Heart left ventricle (tissue), 16 donors: Measurements from ENCODE around the gene EXOC2. TPM values are rescaled to one million over a fixed set of nuclear protein-coding genes. Genes with fewer than 3 reads are reported as not detected.

ENCODE experiments used
- ATAC-seq, 4 donors: fragments of 200-7000 bp; cut with Tn5 transposase; one replicate each; pipeline ENCODE4 v1.9.1; 2020 to 2022; ENCODE audit warnings: moderate library complexity in 4 of 4, mild to moderate bottlenecking in 3 of 4, moderate number of reproducible peaks in 1 of 4
- DNase-seq, 5 donors: peaks; one replicate each; pipeline ENCODE4 v3.0.0-alpha.2; 2020
- H3K27ac ChIP-seq, 12 donors: fragments of 200-600 bp; sonication (generic) in 4 of 12; one replicate each; pipeline versions ENCODE4 v1.5.0 to v1.8.0; 2016 to 2022; ENCODE audit warnings: mild to moderate bottlenecking in 2 of 12
- H3K27me3 ChIP-seq, 9 donors: fragments of 200-600 bp; sonication (generic) in 2 of 9; one replicate each; pipeline versions ENCODE4 v1.5.1 to v1.8.0; 2016 to 2022; ENCODE audit warnings: mild to moderate bottlenecking in 3 of 9
- H3K36me3 ChIP-seq, 9 donors: fragments of 200-600 bp; sonication (generic) in 2 of 9; one replicate each; pipeline versions ENCODE4 v1.5.0 to v1.8.0; 2018 to 2022; ENCODE audit warnings: mild to moderate bottlenecking in 2 of 9
- H3K4me1 ChIP-seq, 12 donors: fragments of 200-600 bp; sonication (generic) in 4 of 12; one replicate each; pipeline versions ENCODE4 v1.5.0 to v1.8.0; 2016 to 2022; ENCODE audit warnings: mild to moderate bottlenecking in 3 of 12
- H3K4me3 ChIP-seq, 12 donors: fragments of 200-600 bp; sonication (generic) in 4 of 12; one replicate each; pipeline versions ENCODE4 v1.5.0 to v1.8.0; 2017 to 2022; ENCODE audit warnings: mild to moderate bottlenecking in 9 of 12, moderate library complexity in 4 of 12
- H3K9me3 ChIP-seq, 12 donors: fragments of 200-600 bp; sonication (generic) in 4 of 12; one replicate each; pipeline versions ENCODE4 v1.5.0 to v1.8.0; 2016 to 2022; ENCODE audit warnings: mild to moderate bottlenecking in 1 of 12
- POLR2A ChIP-seq, 2 donors: fragments of 450-650 bp; IDR thresholded peaks; one replicate each; pipeline ENCODE4 v1.6.1; 2017; ENCODE audit warnings: antibody characterized with exemption in 2 of 2, mild to moderate bottlenecking in 2 of 2, moderate library complexity in 2 of 2
- WGBS, 4 donors: extraction: QIAGEN DNeasy Blood & Tissue Kit in 2 of 4; methylation state at CpG; one replicate each; pipeline versions ENCODE4 v1.1.5 to v1.1.7; 2013 to 2018; 5-methylcytosine and 5-hydroxymethylcytosine counted together
- intact Hi-C, 10 donors: fragments of 100-400 bp; cut with DNase I; formaldehyde crosslinking; loops; one replicate each; pipeline versions ENCODE4 v1.11.1 to v1.14.2; 2022
- polyA plus RNA-seq, 2 donors: library from polyadenylated mRNA; stranded (reverse); fragments of 200-250 nt; gene quantifications; one replicate each; pipeline ENCODE4 v1.2.3, GENCODE V29; 2013
- total RNA-seq, 9 donors: library from RNA; depleted of rRNA in 2 of 9; stranded (reverse); fragments of >200 nt in 2 of 9; fragmentation: NEBNext Ultra II Directional in 3 of 9; extraction: Animal tissue kit (Norgen Biotek cat#: 25700) in 3 of 9; gene quantifications; one replicate each; pipeline versions ENCODE4 v1.1.0 to v1.2.4, GENCODE V29; 2016 to 2023
- TF ChIP-seq, protein P1 (sequence below), 12 donors: fragments of 200-600 bp; sonication (generic) in 4 of 12; IDR thresholded peaks; one replicate each; pipeline versions ENCODE4 v1.5.0 to v1.8.0; 2018 to 2022; ENCODE audit warnings: antibody characterized with exemption in 12 of 12, mild to moderate bottlenecking in 5 of 12
- donor health status: ischemic (EF 13 %, LVEDD 7.1; RV severe dilation, severe dysfunction).
- donor health status: healthy with polysubstance abuse.
- donor health status: DM: no; HTN: yes; CAD: no.
- donor health status: DM: no; HTN: no; CAD: no.
- donor health status: ischemic (EF 25% LVEDD 6.9; RV normal size, moderate dysfunction).
- donor health status: ischemic (EF 25% LVEDD 5.7; RV mildly dilated, moderate dysfunction).
- donor health status: healthy.
- donor health status: DM: yes; HTN: yes; CAD: no.
- donor health status: ischemic (EF 35%, LVEDD 5.7; RV mildly dilated, moderate dysfunction).
- donor health status: nonischemic (EF 11% LVEDD 7.7; RV severe dilation, severe dysfunction).
- donor health status: DM: yes; HTN: yes; CAD: no.
- donor health status: PGD.
- donor health status: ischemic (EF 29% LVEDD 5.4; RV normal size, mild dysfunction).
- donor health status: nonischemic (EF 23%, LVEDD 6.1; RV moderate dilation, normal function).

Gene EXOC2
- total and polyA plus RNA-seq, 11 donors, result 4.4 to 23.0 (median 12.5) TPM

DNA sequence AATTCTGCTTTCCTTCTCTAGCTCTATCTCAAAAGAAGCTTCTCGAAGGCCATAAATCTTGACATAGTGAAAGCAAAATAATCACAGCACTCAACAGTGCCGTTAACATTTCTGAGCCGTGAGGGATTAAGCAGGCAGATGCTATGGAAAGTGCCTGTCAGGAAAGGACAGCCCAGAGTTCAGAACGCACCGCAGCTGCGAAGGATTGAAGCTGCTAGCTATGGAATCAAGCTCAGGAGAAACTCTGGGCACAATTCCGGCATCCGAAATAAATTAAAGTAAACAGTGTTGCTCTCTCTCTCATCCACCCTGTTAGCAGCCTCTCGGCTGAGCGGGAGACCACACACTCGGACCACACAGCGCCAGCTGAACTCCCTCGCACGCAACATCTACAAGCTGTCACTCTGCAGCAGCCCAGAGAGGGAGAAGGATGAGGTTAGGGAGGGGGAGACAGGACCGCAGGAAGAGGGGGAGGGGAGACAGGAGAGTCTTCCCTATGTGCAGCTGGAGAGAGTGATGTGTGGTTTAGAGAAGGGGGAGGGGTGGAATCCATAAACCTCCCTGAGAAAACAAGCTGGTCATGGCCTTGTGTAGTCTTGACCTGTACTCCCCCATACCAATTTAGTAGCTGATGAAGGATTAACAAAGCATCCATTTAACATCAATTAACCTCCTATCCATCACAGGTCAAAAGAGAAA lies 9.0 kb downstream of the EXOC2 start:
- Histone ChIP-seq H3K4me1 (peaks cover 0 to 31% (median 6%) of the 10 kb centered on the region in 12 donors), H3K4me3 (peak overlapping the region in 8 of 12 donors; percentile 1 to 38 (median 28))
- peak; percentile 51 to 69 (median 61) for ATAC-seq

DNA sequence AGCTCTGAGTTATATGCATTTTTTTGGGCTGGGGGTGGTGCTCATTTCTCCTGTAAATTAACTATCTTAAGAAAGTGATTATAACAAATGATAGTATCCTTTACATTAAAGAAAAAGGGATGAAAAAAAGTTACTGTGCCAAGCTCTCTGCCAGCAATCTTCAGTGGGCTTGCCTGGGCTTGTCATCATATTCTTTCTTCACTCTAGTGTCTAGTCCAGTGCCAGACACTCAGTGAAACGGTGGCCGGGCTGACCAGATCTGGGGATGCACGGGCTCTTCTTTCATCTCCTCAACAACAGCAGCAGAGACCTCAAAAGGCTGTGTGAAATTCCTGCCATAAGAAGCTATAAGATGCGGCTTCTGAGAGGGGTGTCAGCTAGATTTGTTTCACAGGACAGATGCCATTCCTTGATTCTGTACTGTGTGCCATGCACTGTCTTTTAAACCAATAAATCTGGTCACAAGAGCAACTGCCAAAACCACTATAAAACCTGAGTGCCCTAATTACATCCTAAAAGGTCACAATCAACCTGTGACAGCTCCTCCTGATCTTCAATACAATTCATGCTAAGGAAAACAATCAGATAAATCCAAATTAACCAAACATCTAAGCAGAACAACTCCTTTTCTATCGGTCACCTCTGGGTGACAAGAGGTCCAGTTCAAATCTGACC lies 12.1 kb downstream of the EXOC2 start:
- Histone ChIP-seq H3K4me1 (peaks cover 0 to 35% (median 8%) of the 10 kb centered on the region in 12 donors), H3K27ac (no peak overlapping the region), H3K4me3 (no peak overlapping the region), H3K27me3 (no peaks in the 10 kb centered on the region), H3K36me3 (no peaks in the 10 kb centered on the region), H3K9me3 (no peaks in the 10 kb centered on the region)
- DNase-seq, result no peak
- intact Hi-C loops, result loop anchor here in 1 of 10 donors (10.0 kb wide), 1 partner anchor 86 kb away; no protein-coding TSS in a partner anchor
- no peak for ATAC-seq
- WGBS, 4 donors, result 87 to 91% (median 90%) methylated on average over 5 of the region's 5 CpGs
- no peak for TF ChIP-seq POLR2A (IDR thresholded peaks at IDR 0.05)

More for the DNA sequence above, 9.0 kb downstream of the EXOC2 start:
- H3K9me3 ChIP-seq, result no peaks in the 10 kb centered on the region
- peaks cover 0 to 11% (median 0%) of the 10 kb centered on the region in 9 donors for H3K36me3 ChIP-seq
- TF ChIP-seq, protein P1, sequence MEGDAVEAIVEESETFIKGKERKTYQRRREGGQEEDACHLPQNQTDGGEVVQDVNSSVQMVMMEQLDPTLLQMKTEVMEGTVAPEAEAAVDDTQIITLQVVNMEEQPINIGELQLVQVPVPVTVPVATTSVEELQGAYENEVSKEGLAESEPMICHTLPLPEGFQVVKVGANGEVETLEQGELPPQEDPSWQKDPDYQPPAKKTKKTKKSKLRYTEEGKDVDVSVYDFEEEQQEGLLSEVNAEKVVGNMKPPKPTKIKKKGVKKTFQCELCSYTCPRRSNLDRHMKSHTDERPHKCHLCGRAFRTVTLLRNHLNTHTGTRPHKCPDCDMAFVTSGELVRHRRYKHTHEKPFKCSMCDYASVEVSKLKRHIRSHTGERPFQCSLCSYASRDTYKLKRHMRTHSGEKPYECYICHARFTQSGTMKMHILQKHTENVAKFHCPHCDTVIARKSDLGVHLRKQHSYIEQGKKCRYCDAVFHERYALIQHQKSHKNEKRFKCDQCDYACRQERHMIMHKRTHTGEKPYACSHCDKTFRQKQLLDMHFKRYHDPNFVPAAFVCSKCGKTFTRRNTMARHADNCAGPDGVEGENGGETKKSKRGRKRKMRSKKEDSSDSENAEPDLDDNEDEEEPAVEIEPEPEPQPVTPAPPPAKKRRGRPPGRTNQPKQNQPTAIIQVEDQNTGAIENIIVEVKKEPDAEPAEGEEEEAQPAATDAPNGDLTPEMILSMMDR (IDR thresholded peaks at IDR 0.05), result no peak
- no peak for TF ChIP-seq POLR2A (IDR thresholded peaks at IDR 0.05)
- intact Hi-C loops, result loop anchor here in 1 of 10 donors (10.0 kb wide), 1 partner anchor 89 kb away; no protein-coding TSS in a partner anchor
- peak overlapping the region in 3 of 12 donors; percentile 3 to 45 (median 15) for H3K27ac ChIP-seq
- DNase-seq, result no peak
- no peaks in the 10 kb centered on the region for H3K27me3 ChIP-seq
- WGBS, 4 donors, result 18 to 35% (median 26%) methylated on average over 15 of the region's 15 CpGs

DNA sequence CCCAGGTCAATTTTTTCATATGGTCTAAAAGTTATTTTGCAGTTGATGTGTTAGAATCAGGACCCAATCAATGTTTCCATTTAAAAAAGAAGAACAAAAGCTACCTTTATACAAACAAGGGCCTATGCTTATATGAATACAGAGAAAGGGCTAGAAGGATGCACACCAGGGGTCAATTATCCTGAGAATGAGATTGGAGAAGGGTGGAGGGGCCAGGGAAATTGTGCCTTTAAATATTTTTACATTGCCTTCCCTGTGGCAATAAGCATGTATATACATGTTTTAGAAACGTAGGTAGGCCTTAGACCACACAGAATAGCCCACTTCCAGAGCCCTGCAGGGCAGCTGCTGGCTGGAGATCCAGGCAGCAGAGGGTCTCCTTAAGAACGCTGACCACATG lies 12.7 kb downstream of the EXOC2 start:
- H3K4me1 ChIP-seq, result peaks cover 0 to 30% (median 8%) of the 10 kb centered on the region in 12 donors
- H3K27ac ChIP-seq, result no peak overlapping the region
- no peak for TF ChIP-seq POLR2A (IDR thresholded peaks at IDR 0.05)
- TF ChIP-seq, protein P1 (IDR thresholded peaks at IDR 0.05), result no peak
- intact Hi-C loops, result loop anchor here in 1 of 10 donors (10.0 kb wide), 1 partner anchor 85 kb away; no protein-coding TSS in a partner anchor
- H3K36me3 ChIP-seq, result no peaks in the 10 kb centered on the region
- no peaks in the 10 kb centered on the region for H3K9me3 ChIP-seq
- ATAC-seq (no peak), DNase-seq (no peak)
- 82 to 86% (median 83%) methylated on average over 2 of the region's 2 CpGs for WGBS, 4 donors
- H3K4me3 ChIP-seq, result no peak overlapping the region
- no peaks in the 10 kb centered on the region for H3K27me3 ChIP-seq

DNA sequence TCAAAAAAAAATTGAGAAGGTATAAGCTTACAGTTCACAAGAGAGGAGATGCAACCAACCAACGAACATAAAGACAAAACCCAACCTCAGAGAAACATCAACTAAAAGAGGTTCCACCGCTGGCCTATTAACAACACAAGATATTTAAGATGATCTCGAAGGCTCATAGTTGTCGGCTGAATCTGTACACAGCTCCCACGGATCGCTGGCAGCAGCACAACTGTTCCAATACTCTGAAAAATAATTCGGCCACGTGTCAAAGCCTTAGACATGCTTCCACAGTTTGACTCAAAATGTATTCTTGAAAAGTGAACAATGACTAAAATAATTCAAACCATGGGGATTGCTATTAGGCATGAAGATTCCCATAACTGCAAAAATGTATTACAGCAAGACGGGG lies 13.7 kb downstream of the EXOC2 start:
- intact Hi-C loops, result no loop called here
- WGBS, 4 donors, result 78 to 89% (median 85%) methylated on average over 9 of the region's 9 CpGs
- peaks cover 0 to 26% (median 8%) of the 10 kb centered on the region in 12 donors for H3K4me1 ChIP-seq

More for the DNA sequence above, 13.7 kb downstream of the EXOC2 start:
- H3K27ac ChIP-seq, result no peak overlapping the region
- no peaks in the 10 kb centered on the region for H3K9me3 ChIP-seq
- no peaks in the 10 kb centered on the region for H3K36me3 ChIP-seq
- no peak for ATAC-seq
- no peak for DNase-seq
- no peaks in the 10 kb centered on the region for H3K27me3 ChIP-seq
- no peak overlapping the region for H3K4me3 ChIP-seq
- TF ChIP-seq POLR2A (IDR thresholded peaks at IDR 0.05), result no peak
- TF ChIP-seq, protein P1 (IDR thresholded peaks at IDR 0.05), result no peak
